ENCODE results near the gene TXNRD3. TPM values are rescaled to one million over a fixed set of nuclear protein-coding genes. Genes with fewer than 3 reads are reported as not detected.

Gene TXNRD3
- polyA plus RNA-seq, 1 donor (not counting 4 experiments of a cell fraction or from before 2014, with no cell fraction given): 9.7 TPM

DNA sequence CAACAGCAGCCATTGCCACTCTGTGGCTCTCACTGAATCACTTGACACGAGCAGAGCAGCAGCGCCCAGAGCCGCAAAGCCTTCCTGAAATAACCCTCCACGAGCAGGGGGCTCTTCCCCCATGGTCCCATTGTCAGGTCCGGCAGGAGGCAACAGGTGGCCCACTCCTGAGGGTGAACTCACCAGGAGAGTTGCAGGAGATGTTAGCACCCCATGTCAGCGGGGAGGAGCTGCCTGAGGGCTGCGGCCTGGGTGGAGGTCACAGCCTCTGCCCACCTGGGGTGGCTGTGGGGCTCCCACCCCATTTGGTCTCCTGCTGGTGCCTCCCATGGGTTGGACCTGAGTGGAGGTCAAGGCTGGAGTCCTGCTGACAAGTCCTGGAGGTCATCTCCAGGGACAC lies 83.8 kb downstream of the TXNRD3 start:
- H2AFZ ChIP-seq (ENCODE audit: control insufficient read depth, low read length): no peak overlapping the region
- FAIRE-seq: no peak
- no peaks in the 10 kb centered on the region for H4K20me1 ChIP-seq (ENCODE audit: control insufficient read depth, extremely low read depth, insufficient read depth, low read length)

DNA sequence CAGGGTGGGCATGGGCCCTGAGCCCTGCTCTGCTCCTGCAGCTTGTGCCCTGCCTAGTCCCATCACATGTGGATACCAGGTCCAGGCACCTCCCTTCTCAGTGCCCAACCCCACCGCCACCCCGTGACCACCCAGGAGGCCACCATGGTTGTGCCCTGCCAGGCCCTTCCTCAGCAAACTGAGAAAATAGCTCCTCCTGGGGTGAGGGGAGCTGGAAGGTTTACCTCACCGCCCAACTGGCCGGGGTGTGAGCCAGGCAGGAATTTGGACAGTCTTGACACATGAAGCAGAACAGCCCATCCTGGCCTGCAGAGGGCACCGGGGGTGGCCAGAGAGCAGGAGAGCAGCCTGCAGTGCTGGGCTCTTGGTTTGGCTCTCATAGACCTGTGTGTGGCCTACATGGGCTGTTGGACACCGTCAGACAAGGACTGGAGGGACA lies 84.8 kb downstream of the TXNRD3 start:
- no peaks in the 10 kb centered on the region for H3K79me2 ChIP-seq (ENCODE audit: control insufficient read depth, insufficient read depth, low read length)
- FAIRE-seq: no peak
- H3K27me3 ChIP-seq (ENCODE audit: control insufficient read depth, extremely low read depth, insufficient read depth, low read length): no peaks in the 10 kb centered on the region
- no peak overlapping the region for H3K4me3 ChIP-seq (ENCODE audit: control insufficient read depth in 2 of 3, extremely low read depth in 1 of 3, insufficient read depth in 2 of 3, low read depth in 1 of 3, low read length in 3 of 3)
- H3K4me2 ChIP-seq (ENCODE audit: control insufficient read depth, extremely low read depth, insufficient read depth, low read depth, low read length): no peak overlapping the region
- H2AFZ ChIP-seq (ENCODE audit: control insufficient read depth, low read length): no peak overlapping the region
- dilution Hi-C loops (cut with MboI; ENCODE audit: extremely low pct_ligation_motif_present, low sequenced_read_pairs): no loop called here
- H3K4me1 ChIP-seq (ENCODE audit: control insufficient read depth, extremely low read depth, insufficient read depth, low read length): peaks cover 11% of the 10 kb centered on the region
- no peaks in the 10 kb centered on the region for H3K9me1 ChIP-seq (ENCODE audit: control insufficient read depth, extremely low read depth, insufficient read depth, low read length)
- no peaks in the 10 kb centered on the region for H4K20me1 ChIP-seq (ENCODE audit: control insufficient read depth, extremely low read depth, insufficient read depth, low read length)
- DNase-seq (ENCODE audit: low read depth, low spot score): no peak
- no peaks in the 10 kb centered on the region for H3K9me3 ChIP-seq (ENCODE audit: control insufficient read depth, low read depth, low read length)
- no peak overlapping the region for H3K9ac ChIP-seq (ENCODE audit: control insufficient read depth, extremely low read depth, insufficient read depth, low read length)
- TF ChIP-seq CTCF (optimal IDR thresholded peaks at IDR 0.05 in 1 of 3, IDR thresholded peaks at IDR 0.05 in 1 of 3, conservative IDR thresholded peaks at IDR 0.05 in 1 of 3; ENCODE audit: extremely low read depth in 1 of 3, insufficient read depth in 2 of 3, low read length in 3 of 3): peak in 1 of 3 experiments; percentile 21
- TF ChIP-seq EZH2 (IDR thresholded peaks at IDR 0.05; ENCODE audit: low read length): no peak
- H3K27ac ChIP-seq (ENCODE audit: control insufficient read depth, insufficient read depth, low read length): no peak overlapping the region
- no peaks in the 10 kb centered on the region for H3K36me3 ChIP-seq (ENCODE audit: control insufficient read depth in 2 of 2, extremely low read depth in 1 of 2, insufficient read depth in 2 of 2, low read length in 2 of 2)

More for the DNA sequence above, 83.8 kb downstream of the TXNRD3 start:
- TF ChIP-seq CTCF (optimal IDR thresholded peaks at IDR 0.05 in 1 of 3, IDR thresholded peaks at IDR 0.05 in 1 of 3, conservative IDR thresholded peaks at IDR 0.05 in 1 of 3; ENCODE audit: extremely low read depth in 1 of 3, insufficient read depth in 2 of 3, low read length in 3 of 3): no peak
- TF ChIP-seq EZH2 (IDR thresholded peaks at IDR 0.05; ENCODE audit: low read length): no peak
- dilution Hi-C loops (cut with MboI; ENCODE audit: extremely low pct_ligation_motif_present, low sequenced_read_pairs): no loop called here
- Histone ChIP-seq H3K9me3 (ENCODE audit: control insufficient read depth, low read depth, low read length) (no peaks in the 10 kb centered on the region), H3K79me2 (ENCODE audit: control insufficient read depth, insufficient read depth, low read length) (no peaks in the 10 kb centered on the region), H3K4me3 (ENCODE audit: control insufficient read depth in 2 of 3, extremely low read depth in 1 of 3, insufficient read depth in 2 of 3, low read depth in 1 of 3, low read length in 3 of 3) (no peak overlapping the region), H3K27me3 (ENCODE audit: control insufficient read depth, extremely low read depth, insufficient read depth, low read length) (no peaks in the 10 kb centered on the region), H3K27ac (ENCODE audit: control insufficient read depth, insufficient read depth, low read length) (no peak overlapping the region), H3K9ac (ENCODE audit: control insufficient read depth, extremely low read depth, insufficient read depth, low read length) (no peak overlapping the region), H3K9me1 (ENCODE audit: control insufficient read depth, extremely low read depth, insufficient read depth, low read length) (no peaks in the 10 kb centered on the region), H3K4me2 (ENCODE audit: control insufficient read depth, extremely low read depth, insufficient read depth, low read depth, low read length) (no peak overlapping the region), H3K4me1 (ENCODE audit: control insufficient read depth, extremely low read depth, insufficient read depth, low read length) (peaks cover 11% of the 10 kb centered on the region), H3K36me3 (ENCODE audit: control insufficient read depth in 2 of 2, extremely low read depth in 1 of 2, insufficient read depth in 2 of 2, low read length in 2 of 2) (no peaks in the 10 kb centered on the region)
- DNase-seq (ENCODE audit: low read depth, low spot score): no peak

All from keratinocyte (primary cell).